SW480 (cell line): ENCODE results near the gene PUS7.
"Not testable (repeated sequence)": the region's sequence is repeated elsewhere in the genome, so short reads cannot be mapped to it uniquely, and the experiment has no call there.

ENCODE experiments used
- DNase-seq: peaks from one replicate; pipeline ENCODE4 v3.0.0-alpha.2; 2016; ENCODE audit warnings: low spot score

The PUS7 gene

DNA sequence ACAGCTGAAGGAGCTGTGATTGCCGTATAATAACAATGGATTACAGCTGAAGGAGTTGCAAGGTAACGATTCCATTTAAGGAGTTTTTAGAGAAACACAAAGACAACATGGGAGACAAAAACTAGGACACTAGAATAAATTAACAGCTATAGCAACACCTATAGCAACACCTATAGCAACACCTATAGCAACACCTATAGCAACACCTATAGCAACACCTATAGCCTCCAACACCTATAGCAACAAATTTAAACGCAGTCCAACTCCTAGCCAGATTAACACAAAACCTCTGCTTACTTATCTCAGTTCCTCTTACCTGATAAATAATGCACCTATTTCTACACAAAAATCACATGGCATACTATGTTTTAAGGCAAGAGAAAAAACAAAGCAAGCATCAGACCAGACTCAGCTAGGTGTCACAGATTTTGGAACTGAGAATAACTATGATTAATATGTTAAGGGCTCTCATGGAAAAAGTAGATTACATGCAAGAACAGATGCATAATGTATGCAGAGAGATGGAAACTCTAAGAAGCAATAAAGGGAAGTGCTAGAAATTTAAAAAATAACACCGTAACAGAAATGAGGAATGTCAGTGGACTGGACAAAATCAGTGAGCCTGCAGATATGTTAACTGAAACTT lies 77.6 kb downstream of the PUS7 start:
- DNase-seq: no peak

DNA sequence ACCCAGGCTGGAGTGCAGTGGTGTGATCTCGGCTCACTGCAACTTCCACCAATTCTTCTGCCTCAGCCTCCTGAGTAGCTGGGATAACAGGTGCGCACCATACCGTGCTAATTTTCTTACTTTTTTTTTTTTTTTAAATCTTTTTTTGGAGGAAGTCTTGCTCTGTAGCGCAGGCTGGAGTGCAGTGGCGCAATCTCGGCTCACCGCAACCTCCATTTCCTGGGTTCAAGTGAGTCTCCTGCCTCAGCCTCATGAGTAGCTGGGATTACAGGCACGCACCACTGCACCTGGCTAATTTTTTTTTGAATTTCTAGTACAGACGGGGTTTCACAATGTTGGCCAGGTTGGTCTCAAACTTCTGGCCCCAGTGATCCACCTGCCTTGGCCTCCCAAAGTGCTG lies 79.9 kb downstream of the PUS7 start:
- not testable (repeated sequence) for DNase-seq

DNA sequence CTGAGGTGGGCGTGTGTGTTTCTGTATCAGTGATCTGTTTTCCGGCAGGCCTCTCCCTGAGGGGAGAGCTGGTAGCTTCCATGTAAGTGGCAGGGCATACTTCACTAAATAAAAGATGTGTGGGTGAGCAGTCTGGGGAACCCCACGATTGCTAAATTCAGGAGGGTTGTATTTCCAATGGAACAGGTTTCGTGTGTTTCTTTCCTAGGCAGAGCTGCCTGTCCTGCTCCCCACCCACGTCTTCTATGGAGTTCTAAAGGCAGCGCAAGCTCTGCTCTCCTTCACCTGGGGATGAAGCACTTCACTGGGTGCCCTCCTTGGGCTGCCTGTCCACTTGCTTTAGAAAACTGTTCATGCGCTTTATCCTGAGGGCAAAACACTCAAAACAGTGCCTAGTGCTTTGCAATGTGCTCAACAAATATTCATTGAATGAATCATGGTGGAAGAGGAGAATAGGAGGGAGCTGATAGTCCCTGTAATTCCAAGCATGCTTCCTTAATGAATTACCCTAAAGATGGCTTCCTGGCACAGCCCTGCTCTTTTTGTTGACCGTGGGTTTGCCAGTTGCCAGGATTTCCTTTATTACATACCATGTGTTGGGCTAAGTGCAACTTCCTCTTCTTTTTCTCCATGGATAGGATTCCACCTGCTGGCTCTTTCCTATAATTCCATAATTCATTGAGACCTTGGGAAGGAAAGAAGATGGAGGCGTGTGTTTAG lies 82.7 kb downstream of the PUS7 start:
- DNase-seq: peak; percentile 79

DNA sequence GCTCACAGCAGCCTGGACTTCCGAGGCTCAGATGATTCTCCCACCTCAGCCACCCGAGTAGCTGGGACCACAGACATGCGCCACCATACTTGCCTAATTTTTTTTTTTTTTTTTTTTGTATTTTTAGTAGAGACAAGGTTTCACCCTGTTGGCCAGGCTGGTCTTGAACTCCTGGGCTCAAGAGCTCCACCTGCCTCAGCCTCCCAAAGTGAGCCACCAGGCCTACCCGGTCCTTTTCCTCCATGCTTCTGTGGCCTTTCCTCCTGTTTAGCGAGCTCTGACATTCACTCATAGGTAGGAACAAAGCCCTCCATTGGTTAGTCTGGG lies 83.3 kb downstream of the PUS7 start:
- no peak for DNase-seq

DNA sequence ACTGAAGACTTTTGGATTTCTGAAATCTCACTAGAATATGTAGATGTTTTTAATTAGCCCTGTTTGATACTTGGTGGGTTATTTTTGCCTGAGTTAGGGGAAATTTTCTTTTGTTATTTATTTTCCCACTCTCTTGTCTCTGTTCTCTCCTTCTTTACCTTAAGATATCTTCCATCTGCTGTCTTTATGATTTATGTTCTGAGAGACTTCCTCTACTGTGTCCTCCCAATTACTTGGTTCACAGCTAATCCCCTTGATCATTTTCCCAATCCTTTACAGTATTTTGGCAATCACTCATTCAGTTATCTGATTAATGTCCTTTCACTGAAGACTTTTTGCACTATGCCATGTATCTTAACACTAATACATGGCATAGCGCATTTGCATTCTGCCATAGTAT lies 83.8 kb downstream of the PUS7 start:
- no peak for DNase-seq

DNA sequence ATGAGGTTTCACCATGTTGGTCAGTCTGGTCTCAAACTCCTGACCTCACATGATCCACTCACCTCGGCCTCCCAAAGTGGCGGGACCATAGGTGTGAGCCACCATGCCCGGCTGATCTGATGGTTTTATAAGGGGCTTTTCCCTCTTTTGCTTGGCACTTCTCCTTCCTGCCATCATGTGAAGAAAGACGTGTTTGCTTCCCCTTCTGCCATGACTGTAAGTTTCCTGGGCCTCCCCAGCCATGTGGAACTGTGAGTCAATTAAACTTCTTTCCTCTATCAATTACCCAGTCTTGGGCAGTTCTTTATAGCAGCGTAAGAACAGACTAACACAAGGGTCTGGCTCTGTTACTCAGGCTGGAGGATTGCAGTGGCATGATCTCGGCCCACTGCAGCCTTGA lies 84.7 kb downstream of the PUS7 start:
- DNase-seq: not testable (repeated sequence)

DNA sequence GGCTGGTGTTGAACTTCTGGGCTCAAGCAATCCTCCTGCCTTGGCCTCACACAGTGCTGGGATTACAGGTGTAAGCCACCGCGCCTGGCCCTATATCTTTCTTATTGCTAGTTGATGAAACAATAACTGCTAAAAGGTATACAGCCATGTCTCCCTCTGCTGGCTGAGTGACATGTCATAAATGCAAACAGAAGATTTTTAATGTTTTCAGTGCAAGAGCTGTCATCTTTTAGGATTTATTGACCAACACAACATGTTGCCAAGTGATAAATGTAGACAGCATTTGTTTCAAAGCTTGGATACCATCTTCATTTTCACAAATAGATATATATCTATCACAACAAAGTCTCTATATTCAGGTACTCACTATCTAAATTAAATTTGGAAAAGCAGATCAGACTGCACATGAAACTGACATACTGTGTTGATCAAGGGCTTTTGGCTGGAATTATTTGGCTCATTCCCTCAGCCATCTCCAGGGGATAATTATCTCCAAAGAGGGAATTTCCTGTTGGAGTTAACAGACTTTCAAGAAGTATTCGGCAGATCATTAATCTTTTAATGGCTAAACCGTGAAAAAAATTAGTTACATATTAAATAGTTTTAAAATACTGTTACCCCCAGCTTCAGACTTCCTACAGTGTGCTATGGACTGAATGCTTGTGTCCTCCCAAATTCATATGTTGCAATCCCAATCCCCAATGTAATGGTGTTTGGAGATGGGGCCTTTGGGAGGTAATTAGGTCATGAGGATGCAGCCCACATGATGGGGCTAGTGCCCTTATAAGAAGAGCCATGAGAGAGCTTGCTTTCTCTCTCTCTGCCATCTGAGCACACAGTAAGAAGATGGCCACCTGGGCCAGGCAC lies 92.1 kb downstream of the PUS7 start:
- DNase-seq: peak; percentile 88

DNA sequence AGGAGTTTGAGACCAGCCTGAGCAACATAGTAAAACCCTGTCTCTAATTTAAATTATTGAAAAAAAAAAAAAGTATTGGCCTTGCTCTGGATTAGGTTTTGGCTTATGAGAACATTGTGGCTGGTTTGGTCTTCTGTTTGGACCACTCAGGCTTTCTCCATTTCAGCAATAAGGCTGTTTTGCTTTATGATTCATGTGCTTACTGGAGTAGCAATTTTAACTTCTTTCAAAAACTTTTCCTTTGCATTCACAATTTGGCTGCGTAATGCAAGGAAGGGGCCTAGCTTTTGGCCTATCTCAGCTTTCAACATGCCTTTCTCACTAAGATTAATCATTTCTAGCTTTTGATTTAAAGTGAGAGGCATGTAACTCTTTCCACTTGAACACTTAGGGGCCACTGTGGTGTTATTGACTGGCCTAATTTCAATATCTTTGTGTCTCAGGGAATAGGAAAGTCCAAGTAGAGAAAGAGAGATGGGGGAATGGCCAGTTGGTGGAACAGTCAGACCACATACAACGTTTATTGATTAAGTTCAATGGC lies 95.4 kb downstream of the PUS7 start:
- DNase-seq: no peak

DNA sequence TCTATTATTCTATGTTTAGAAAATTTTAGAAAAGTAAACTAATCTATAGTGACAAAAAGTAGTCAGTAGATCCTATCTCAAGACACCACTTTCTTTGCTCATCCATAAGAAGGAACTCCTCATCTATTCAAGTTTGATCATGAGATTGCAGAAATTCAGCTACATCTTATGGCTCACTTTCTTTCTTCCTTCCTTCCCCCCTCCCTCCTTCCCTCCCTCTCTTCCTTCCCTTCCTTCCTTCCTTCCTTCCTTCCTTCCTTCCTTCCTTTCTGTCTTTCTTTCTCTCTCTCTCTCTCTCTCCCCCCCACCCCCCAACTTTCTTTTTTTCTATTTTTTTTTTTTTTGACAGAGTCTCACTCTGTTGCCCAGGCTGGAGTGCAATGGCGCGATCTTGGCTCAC lies 98.1 kb downstream of the PUS7 start:
- DNase-seq: no peak

DNA sequence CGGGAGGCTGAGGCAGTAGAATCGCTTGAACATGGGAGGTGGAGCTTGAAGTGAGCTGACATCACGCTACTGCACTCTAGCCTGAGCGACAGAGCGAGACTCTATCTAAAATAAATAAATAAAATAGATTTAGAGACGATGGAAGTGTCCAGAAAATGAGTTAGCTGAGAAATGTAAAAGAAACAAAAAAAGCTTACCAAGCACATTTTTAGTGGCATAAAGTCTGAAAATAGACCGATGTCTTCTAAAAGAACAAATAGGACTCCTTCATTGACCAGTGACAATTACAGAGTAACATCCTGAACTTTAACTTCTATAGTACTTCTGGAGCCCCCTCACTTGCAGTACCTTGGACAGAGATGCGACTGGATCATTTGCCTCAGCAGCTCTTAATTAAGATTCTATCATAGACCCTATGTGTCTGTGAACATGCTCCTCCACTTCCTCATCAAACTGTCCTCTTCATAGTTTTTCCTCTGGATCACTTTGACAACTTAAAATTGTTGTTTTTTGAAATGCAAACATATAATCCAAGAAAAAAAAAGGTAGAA lies 108.1 kb downstream of the PUS7 start:
- no peak for DNase-seq

DNA sequence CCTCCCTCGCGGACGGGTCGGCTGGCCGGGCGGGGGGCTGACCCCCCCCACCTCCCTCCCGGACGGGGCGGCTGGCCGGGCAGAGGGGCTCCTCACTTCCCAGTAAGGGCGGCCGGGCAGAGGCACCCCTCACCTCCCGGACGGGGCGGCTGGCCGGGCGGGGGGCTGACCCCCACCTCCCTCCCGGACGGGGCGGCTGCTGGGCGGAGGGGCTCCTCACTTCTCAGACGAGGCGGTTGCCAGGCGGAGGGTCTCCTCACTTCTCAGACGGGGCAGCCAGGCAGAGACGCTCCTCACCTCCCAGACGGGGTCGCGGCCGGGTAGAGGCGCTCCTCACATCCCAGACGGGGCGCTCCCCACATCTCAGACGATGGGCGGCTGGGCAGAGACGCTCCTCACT lies 111.3 kb downstream of the PUS7 start:
- not testable (repeated sequence) for DNase-seq

DNA sequence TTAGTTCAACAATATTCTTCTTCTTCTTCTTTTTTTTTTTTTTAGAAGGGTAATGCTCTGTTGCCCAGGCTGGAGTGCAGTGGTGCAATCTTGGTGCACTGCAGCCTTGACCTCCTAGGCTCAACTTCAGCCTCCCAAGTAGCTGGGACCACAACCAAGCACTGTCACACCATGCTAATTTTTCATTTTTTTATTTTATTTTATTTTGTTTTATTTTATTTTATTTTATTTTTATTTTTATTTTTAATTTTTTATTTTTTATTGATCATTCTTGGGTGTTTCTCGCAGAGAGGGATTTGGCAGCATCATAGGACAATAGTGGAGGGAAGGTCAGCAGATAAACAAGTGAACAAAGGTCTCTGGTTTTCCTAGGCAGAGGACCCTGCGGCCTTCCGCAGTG lies 112.3 kb downstream of the PUS7 start:
- DNase-seq: not testable (repeated sequence)

DNA sequence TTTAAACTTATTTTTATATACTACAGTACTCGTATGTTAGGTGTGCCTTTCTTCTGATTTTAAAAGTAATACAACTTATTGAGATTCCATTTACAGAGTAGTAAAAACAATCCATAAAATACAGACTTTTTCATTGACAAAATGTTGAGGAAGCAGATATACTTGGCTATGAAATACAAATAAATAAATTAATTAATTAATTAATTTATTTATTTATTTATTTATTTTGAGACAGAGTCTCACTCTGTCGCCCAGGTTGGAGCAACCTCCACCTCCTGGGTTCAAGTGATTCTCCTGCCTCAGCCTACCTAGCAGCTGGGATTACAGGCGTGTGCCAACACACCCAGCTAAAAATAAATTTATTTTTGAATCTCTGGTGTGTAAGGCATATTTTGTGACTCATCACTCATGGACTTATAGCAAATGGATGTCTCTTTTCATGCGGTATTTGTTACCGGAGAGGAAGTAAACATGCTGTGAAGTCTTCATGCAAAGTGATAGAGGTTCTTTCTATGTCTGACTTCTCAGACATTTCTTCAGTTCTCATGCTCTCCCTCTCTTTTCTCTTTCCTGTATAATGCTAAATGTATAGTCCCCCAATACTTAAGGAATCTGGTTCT lies 113.2 kb downstream of the PUS7 start:
- DNase-seq: no peak
